ENCODE results near the gene TTC24. TPM values are rescaled to one million over a fixed set of nuclear protein-coding genes. Genes with fewer than 3 reads are reported as not detected.

TTC24 gene
- total RNA-seq, 1 experiment from 2014 or later, result not detected

DNA sequence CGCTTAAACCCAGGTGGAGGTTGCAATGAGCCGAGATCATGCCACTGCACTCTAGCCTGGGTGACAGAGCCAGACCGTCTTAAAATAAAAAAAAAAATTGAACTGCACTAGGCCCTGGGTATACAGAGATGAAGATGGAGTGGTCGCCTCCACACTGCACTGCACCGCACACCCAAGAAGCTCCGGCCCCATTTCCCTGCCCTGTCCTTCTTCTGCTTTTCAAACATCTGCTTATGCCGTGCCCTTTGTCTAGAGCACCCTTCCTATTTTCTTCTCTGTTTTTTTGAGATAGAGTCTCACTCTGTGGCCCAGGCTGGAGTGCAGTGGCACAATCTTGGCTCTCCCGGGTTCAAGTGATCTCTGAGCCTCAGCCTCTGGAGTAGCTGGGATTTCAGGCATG, 24.6 kb upstream of the TTC24 start:
- DNase-seq (ENCODE audit: low spot score), result no peak

DNA sequence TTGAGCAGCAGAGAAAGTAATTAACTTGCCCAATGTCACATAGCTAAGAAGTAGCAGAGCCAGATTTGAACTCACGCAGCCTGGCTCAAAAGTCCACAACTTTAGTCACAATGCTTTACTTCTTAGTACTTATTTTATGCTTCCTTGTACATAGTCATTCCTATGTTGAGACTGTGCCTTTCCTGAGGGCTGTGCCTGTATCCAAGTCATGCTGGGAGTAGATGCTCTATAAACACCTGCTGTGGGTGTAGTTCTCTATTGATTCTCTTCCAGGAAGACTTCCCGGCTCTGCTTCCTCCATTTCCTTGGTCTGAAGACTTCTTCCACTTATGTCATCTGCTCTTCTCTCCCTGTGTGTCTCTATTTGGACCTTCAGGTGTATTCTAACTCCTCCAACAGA, 23.8 kb upstream of the TTC24 start:
- no peak for DNase-seq (ENCODE audit: low spot score)

DNA sequence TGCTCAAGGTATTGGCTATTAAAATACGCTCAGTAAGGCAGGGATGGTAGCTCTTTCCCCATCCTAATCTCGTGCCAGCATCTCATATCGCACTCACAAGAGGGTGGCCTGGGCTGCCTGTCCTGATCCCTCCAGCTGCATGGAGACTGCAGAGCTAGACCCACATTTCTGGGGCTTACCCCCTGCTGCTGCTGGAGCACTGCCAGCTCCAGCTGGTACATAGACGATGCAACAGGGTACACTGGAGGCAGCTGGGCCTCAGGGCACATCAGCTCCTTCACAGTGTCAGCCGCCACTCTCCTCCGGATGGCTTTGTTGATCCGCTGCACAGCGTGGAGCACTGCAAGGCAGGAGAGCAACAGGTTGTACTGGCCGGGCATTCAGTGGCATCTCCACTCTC, 23.2 kb upstream of the TTC24 start:
- no peak for DNase-seq (ENCODE audit: low spot score)

DNA sequence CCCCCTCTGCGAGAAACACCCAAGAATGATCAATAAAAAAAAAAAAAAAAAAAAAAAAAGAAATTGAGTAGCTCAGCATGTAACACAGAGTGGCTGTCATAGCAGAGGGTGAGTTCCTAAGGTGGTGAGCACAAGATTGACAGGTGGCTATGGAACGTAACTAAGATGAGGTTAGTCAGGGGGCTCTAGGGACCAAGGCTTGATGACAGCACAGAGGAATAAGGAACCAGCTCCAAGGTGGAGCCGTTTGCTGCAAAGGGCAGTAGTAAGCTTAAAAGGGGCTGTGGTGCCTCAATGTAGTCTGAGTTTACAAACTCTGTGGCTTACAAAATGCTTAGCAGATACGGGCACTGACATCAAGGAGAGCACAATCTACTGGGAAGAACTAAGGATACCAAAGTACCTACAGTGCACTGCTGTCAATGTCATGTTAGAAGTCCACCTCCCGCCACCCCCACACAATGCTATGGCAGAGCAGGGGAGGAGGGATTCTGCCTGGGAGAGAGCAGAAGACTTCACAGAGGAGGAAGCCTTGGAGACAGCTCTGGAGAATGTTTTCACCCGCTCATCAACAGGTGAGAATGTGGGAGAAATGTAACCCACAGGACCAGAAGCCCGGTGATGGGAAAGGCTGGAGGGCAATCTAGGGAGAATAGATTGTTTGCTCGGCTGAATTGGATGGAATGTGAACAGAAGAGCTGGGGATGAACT, 20.3 kb upstream of the TTC24 start:
- no peak for DNase-seq (ENCODE audit: low spot score)

DNA sequence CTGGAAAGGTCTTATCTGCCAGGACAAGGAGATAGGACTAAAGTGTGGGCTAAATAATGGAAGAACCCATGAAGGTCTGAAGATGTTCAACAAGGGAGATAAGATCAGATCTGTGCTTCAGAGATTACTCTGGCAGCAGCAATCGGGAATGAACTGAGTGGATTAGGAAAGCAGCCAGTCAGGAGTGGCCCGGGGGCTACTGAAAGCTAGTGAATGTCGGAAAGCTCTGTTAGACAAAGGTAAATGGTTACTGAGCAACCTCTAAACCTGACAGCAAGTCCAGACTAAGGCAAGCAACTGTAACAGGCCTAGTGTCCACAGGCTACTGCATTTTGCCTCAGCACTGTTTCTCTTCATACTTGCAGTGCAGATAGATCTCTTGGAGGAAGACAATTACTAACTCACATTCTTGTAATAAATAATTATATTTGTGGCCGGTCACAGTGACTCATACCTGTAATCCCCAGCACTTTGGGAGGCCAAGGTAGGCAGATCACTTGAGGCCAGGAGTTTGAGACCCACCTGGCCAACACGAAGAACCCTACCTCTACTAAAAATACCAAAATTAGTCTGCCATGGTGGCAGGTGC, 19.6 kb upstream of the TTC24 start:
- no peak for DNase-seq (ENCODE audit: low spot score)

DNA sequence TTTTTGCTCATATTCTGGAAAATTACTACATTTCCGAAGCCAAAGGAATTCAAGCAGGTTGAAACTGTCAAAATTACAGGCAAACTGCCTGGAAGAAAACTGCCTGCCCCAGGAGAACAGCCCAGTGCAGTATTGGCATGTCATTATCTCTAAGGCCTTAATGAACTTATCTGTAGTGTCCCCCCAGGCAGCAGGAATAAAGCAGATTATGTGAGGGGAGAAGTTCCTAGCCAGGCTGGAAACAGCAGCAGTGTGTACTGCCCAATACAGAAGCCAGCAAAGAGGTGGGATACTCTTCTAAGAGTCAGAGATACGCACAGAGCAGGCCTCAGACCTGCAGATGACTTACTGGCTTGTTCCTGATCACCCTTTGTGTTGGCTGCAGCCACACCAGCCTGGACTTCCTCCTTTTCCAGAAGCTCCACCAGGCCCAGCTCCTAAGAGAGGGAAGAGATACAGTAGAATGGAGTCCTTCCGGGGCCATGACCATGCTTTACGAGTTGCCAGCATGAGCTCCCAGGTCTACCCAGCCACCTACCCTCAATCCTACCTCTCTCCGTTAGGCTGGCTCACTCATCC, 18.8 kb upstream of the TTC24 start:
- DNase-seq (ENCODE audit: low spot score), result no peak

DNA sequence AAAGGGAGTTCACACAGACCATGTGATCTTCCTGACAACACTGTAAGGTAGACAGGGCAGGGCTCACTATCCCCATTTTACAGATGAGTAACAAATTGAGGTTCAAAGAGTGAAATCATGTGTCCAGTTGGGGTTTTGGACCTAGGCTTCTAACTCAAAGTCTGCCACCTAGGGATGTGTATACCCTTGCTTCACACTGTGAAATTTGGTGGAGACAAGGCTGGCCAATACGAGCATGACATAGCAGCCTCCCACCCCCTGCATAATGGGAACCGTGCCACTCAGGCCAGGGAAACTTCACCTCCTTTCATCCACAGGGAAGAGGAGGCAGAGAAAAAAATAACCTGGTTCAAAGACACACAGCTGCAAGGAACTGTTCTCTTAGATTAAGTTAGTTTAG, 14.0 kb upstream of the TTC24 start:
- DNase-seq (ENCODE audit: low spot score), result no peak

DNA sequence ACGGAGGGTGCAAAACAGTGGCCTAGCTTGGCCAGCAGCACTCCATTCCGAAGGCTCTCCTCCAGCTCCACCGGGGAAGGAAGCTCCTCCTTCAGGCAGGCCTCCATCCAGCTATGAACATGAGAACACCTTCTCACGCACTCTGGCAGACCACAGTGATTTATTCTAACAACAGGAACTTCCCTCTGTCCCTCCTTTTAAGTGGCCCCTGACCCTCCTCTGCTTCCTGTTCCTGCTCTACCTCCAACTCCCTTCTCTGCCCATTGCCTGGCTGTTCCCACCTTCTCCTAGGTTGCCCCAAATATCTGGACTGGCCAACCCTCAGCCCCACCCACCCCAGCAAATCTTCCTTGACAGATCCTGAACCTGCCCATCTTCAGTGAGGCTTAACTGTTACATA, 13.1 kb upstream of the TTC24 start:
- no peak for DNase-seq (ENCODE audit: low spot score)

DNA sequence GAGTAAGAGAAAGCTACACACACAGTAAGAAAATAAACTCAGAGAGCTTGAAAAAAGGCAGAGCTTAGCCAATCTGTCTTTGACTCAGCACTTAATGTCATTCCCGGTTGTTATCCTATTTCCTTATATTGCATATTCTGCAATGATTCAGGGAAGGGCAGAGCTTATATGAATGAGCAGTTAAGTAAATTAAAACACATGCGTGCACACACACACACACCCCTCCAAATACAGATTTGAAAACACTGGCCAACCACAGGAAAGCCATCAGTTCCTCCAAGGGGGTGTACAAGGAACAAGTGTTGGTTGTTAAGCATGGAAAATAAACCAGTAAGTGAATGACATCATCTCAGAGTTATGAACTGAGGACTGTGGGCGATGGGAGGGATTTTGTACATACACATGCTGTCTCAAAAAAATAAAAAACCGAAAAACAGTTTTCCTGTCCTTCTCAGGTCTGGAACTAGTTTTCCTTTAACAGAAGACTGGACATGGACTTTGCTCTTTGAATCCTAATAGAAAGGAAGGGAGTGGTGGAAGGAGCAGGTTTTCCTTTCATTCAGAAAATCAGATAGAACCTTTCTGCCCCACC, 8.2 kb upstream of the TTC24 start:
- DNase-seq (ENCODE audit: low spot score), result peak; percentile 78

DNA sequence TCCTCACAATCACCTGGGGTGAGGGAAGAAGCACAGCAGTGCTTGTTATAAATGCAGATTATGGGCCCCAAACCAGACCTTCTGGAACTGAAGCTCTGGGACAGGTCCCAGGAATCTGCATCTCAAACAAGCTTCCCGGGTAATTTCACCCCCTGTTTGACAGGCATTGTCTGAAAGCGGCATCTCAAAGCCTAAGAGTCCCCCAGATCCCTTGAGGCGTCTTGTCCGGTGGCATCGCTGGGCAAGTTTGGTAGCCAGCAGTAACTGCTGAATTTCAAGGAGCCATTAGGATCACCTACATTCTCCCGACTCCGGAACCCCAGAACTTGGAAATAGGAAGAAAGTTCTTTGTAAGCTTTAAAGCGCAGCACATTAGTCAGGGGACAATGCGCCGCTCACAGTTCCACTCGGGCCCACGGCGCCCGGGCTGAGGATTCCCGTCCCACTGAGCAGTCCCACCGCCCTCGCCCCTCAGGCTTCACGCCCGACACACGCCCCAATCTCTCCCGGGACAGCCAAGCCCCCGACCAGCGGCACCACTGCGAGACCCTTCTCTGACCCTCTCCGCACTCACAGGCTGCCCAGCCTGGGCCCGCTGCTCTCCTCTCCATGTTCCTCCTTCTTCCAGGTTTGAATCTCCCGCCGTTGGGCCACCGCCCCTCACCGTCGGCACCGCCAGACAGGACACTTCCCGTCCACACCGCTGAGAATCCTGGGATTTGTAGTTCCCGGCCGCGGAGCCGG, 7.4 kb upstream of the TTC24 start, which contains the start of gene IQGAP3:
TSS of gene IQGAP3 (minus strand) at position 647 of the 744 bp plus-strand sequence. CDS start at position 611, 36 bp downstream.
- peak; percentile 74 for DNase-seq (ENCODE audit: low spot score)

DNA sequence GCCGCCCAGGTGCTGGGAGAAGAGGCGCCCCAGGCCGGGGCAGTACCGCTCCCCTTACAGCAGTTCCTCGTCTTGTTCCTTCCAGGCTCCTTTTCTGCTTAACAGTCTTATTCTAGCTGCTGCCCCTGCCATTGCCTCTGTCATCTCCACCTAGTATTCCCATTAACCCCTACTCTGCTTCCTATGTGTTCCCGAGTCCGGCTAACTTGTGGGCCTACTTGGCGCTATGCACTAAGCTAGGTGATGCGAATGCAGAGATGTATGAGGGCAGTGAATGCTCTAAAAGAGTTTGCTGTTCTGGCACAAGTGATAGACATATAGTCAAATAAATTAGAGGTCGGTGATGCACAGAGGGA, 6.9 kb upstream of the TTC24 start:
- no peak for DNase-seq (ENCODE audit: low spot score)

DNA sequence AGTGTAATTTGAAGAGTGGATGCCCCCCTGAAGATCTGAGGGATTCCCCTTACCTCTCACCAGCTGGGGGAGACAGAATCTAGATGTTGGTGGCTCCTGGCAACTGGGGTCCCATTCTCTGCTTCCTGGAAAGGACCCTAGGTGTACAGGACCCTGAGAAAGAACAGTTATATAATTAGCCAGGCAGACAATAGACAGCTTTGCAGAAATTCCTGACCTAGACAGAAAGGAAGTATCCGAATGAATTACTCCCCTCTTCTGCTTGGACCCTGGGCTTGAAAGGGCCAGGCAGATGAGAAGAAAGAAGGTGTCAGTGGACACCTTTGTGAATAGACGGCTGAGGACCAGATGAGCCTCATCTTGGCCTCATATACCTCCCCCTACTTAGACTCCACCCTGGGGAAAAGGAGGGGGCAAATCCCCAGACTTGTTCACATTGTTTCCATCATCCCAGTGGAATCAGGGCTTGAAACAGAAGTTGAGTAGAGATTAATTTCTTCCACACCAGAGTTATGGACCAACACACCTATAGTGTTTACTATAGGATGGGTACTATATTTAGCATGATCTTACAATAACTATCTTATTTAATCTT, 5.4 kb upstream of the TTC24 start:
- no peak for DNase-seq (ENCODE audit: low spot score)

DNA sequence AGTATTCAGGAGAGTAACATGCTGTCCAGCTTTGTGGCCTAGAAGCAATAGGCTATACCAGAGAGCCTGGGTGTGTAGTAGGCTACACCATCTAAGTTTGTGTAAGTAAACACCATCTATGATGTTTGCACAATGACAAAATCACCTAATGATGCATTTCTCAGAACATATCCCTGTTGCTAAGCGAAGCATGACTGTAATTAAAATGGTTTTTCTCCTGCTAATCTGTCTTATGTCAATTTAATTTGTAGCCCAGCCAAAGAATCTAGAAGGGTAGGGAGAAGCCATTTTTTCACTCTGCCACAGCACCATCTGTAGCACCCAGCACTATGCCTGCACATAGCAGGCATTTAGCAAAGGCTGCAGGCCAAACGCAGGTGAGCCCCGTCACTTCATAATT, 2.0 kb upstream of the TTC24 start:
- no peak for DNase-seq (ENCODE audit: low spot score)

DNA sequence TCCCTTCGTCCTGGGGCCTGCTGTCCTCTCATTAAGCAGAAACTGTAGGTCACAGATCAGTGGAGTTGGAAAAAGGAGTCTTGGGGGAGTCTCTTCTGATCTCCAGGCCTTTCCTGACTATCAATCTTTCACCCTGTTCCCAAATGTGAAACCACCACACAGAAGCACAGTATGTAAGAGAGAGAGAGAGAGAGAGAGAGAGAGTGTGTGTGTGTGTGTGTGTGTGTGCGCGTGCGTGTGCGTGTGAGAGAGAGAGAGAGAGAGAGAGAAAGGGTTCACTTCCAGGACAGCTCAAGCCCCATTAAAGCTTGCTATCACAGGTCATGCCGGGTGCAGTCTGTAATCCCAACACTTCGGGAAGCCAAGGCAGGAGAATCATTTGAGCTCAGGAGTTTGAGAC, 1.5 kb upstream of the TTC24 start:
- no peak for DNase-seq (ENCODE audit: low spot score)

DNA sequence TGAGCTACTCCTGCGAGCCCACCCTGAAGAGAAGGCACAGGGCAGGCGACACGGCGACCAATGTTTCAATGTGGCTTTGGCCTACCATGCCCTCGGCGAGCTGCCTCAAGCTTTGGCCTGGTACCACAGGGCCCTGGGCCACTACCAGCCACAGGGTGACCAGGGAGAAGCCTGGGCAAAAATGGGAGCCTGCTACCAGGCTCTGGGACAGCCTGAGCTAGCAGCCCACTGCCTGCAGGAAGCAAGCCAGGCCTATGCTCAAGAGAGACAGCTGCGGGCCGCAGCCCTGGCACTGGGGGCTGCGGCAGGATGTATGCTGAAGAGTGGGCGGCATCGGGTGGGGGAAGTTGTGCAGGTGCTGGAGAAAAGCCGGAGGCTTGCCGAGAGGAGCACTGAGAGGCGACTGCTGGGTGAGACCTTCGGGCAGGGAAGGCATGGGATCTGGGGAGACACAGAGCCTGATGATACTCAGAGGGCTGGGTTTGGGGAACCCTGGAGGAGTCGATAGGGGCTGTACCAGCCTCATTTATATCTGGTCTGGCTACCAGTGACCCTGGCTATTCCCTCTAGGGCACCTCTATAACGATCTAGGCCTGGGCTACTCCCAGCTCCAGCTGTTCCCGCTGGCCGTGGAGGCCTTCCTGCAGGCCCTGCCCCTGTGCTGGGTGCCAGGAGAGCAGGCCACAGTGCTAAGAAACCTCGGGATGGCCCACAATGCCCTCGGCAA, 2.3 kb downstream of the TTC24 start:
- no peak for DNase-seq (ENCODE audit: low spot score)

DNA sequence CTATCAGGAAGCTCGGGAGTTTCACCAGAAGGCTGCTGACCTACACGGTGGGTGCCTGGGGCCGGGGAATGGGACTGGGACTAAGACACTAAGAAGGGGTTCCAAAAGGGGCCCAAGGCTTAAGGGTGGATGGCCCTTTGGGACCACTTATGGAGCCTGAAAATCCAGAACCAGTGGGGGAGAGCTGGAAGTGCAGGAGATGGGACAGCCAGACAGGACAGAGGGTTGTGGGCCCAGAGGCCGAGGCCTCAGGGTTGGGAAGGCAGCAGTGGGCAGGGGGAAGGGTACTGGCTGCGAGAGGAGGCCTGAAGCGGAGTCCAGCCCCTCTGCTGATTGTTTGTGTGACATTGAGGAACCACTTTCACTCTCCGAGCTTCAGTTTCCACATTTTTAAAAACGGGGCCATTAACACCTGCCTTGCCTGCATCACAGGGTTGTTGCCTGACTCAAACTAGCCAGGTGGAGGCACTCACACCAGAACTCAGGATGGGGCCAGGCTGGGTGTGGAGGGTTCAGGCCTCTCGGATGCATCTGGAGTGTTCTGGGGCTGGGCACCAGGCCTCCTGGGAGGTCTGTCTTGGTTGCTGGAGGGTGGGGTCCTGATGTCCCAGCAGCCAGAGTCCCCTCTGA, 3.0 kb downstream of the TTC24 start:
- DNase-seq (ENCODE audit: low spot score), result no peak

DNA sequence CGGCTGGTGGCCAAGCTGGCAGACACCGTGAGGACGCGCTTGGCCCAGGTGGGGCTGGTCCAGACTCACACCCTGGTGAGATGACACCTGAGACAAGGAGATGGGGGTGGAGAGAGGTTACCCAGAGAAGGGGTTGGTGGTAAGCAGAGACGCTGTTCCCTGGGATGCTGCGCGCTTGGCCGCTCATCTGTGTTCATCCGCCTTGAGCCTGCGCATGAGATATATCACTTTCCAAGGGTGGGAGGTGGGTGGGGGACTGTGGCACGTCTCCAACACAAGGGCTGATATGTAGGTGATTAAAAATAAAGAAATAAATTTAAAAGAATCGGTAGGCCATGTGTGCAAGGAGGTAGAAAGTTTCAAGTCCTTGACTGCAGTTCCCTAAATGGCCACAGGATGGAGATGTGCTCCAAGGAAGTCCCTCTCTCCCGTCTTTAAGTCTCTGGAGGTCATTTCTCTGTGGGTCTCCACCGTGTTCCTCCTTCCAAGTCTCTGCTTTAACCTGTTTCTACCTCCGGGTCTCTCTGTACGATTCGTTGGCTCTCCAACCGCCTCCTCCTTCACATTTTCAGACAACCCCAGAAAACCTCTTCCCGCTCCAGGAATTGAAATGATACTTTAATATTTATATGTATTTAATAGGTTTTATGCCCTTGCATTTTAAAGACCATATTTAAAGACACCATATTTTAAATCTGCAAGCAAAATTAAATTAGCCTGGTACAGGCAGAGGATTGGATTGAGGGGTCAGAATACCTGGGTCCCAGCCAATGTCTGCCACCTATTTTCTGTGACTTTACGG, 4.5 kb downstream of the TTC24 start:
- DNase-seq (ENCODE audit: low spot score), result peak; percentile 74

DNA sequence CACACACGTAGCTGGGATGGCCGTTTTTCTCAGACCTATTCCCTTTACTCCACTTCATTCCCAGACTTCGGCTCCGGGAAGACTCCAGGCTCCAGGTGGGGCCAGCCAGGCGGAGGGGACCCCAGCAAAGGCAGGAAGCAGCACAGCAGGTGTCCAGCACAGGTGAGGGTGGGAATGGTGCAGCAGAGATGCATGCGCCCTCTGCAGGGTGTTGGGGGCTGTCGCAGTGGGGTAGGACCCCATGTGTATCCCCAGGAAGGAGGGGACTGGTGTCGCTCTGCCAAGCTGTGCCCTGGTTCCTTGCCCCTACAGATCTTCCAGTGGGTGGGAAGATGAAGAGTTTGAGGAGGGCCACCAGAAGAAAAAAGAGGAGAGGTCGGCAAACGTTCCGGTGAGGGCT, 5.3 kb downstream of the TTC24 start:
- DNase-seq (ENCODE audit: low spot score), result no peak

DNA sequence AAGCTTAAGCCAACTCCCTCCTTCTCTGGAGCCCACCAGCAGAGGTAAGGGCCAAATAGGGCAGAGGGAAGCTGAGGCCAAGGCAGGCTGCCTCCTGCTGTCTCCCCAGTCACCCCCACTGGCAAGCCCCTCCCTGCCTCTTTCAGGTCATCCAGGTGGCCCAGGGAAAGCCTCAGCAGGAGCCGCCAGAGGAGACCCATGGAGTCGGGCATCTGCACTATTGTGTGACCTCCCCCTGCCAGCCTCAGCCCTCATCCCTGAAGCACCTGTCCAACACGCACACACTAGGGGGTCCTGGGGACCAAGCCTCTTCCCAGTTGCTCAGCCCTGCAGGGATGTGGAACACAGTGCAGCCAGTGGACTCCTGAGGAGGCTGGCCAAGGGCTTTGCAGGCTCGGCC, 6.8 kb downstream of the TTC24 start:
- no peak for DNase-seq (ENCODE audit: low spot score)

DNA sequence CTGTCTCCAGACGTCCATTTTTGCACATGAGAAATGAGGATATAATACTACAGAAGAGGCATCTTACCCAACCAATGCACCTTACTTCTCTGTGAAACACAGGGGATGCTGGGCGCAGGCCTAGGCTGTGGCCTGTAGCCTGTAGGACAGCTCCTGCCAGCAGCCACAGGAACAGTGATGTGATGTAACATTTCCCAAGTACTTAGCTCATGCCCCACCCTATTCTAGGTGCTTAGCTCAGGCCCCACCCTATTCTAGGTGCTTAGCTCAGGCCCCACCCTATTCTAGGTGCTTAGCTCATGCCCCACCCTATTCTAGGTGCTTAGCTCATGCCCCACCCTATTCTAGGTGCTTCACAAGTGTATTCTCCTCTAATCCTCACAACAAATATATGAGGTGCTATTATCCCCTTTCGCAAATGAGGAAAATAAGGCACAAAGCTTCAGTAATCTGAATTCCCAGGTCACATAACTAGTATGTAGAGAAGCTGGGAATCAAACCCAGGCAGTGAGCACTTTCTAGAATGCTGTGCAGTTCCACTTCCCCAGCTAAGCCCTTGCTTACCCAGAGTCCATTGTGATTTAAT, 7.5 kb downstream of the TTC24 start:
- no peak for DNase-seq (ENCODE audit: low spot score)
